AG04450 (cell line): ENCODE results near the gene SRL. TPM values are rescaled to one million over a fixed set of nuclear protein-coding genes. Genes with fewer than 3 reads are reported as not detected.
"Not testable (repeated sequence)": the region's sequence is repeated elsewhere in the genome, so short reads cannot be mapped to it uniquely, and the experiment has no call there.

Experiments
- CTCF ChIA-PET: fragments of 300-600, 350-600 bp; formaldehyde crosslinking; extraction: SDS; loops from one replicate; lab custom pipeline; 2022; ENCODE audit warnings: antibody characterized with exemption, inconsistent platforms; lab: Charles Lee
- POLR2A ChIA-PET: fragments of 350-600 bp; formaldehyde crosslinking; extraction: SDS; loops from one replicate; lab custom pipeline; 2021; ENCODE audit warnings: antibody characterized with exemption, inconsistent platforms; lab: Yijun Ruan, JAX
- DNase-seq: peaks from one replicate; pipeline ENCODE4 v3.0.0-alpha.2; 2011; ENCODE audit warnings: low read depth, low spot score
- H3K27ac ChIP-seq: one replicate; pipeline ENCODE4 v1.5.1; 2012; ENCODE audit warnings: low read depth, low read length, control low read depth
- H3K27me3 ChIP-seq: one replicate; pipeline ENCODE4 v1.6.0; 2012; ENCODE audit warnings: low read length; ENCODE audit not compliant: control insufficient read depth, insufficient read depth
- H3K4me3 ChIP-seq: 2 replicates; pipeline ENCODE4 v1.5.1; 2011; ENCODE audit warnings: mild to moderate bottlenecking, low read depth, low read length, control low read depth
- H3K9me3 ChIP-seq: 2 replicates; pipeline ENCODE4 v1.5.1; 2012; ENCODE audit warnings: low read length; ENCODE audit not compliant: control insufficient read depth, insufficient read depth
- CTCF ChIP-seq: IDR thresholded peaks from 2 replicates; pipeline ENCODE4 v1.5.1; 2011; ENCODE audit warnings: low read depth, low read length, control low read depth, inconsistent platforms
- polyA plus RNA-seq: library from polyadenylated mRNA; depleted of rRNA; stranded (reverse); fragments of >200 nt; gene quantifications from 2 replicates; pipeline ENCODE4 v1.2.3, GENCODE V29; 2011

Gene SRL
- polyA plus RNA-seq, 1 experiment = 0.05 TPM

GRCh38 chr16:4215106-4215505, 26.8 kb downstream of the SRL start:
- no peak for TF ChIP-seq CTCF
- POLR2A ChIA-PET = interaction anchor here (0.5 kb wide), 1 partner anchor 99 kb away, joined by 4 read pairs; no protein-coding TSS in a partner anchor
- DNase-seq = no peak
- Histone ChIP-seq H3K27me3 (no peaks in the 10 kb centered on the region), H3K4me3 (no peak overlapping the region), H3K27ac (no peak overlapping the region), H3K9me3 (no peaks in the 10 kb centered on the region)
- CTCF ChIA-PET = no interaction called here

- H3K27ac ChIP-seq = peak overlapping the region; percentile 47
- H3K9me3 ChIP-seq = no peaks in the 10 kb centered on the region
- ChIA-PET CTCF (interaction anchor here (1.2 kb wide), 2 partner anchors 40 to 231 kb away, joined by 4 to 8 read pairs; no protein-coding TSS in a partner anchor), POLR2A (interaction anchor here (1.2 kb wide), 1 partner anchor 39 kb away, joined by 4 read pairs; no protein-coding TSS in a partner anchor)
- TF ChIP-seq CTCF = no peak
- DNase-seq = peak; percentile 62
- no peaks in the 10 kb centered on the region for H3K27me3 ChIP-seq
- no peak overlapping the region for H3K4me3 ChIP-seq
Observed at GRCh38 chr16:4214215-4214621, 27.7 kb downstream of the SRL start.

- POLR2A ChIA-PET = interaction anchor here (1.2 kb wide), 1 partner anchor 40 kb away, joined by 4 read pairs; no protein-coding TSS in a partner anchor
- DNase-seq = no peak
- TF ChIP-seq CTCF = no peak
- no peak overlapping the region for H3K4me3 ChIP-seq
- H3K27me3 ChIP-seq = no peaks in the 10 kb centered on the region
- CTCF ChIA-PET = interaction anchor here (1.2 kb wide), 2 partner anchors 40 to 231 kb away, joined by 4 to 8 read pairs; no protein-coding TSS in a partner anchor
- H3K27ac ChIP-seq = peak overlapping the region; percentile 47
- H3K9me3 ChIP-seq = no peaks in the 10 kb centered on the region
Observed at GRCh38 chr16:4213737-4214136, 28.1 kb downstream of the SRL start.

- no peaks in the 10 kb centered on the region for H3K27me3 ChIP-seq
- CTCF ChIA-PET = no interaction called here
- H3K9me3 ChIP-seq = no peaks in the 10 kb centered on the region
- POLR2A ChIA-PET = no interaction called here
- no peak for DNase-seq
- H3K4me3 ChIP-seq = no peak overlapping the region
- no peak for TF ChIP-seq CTCF
- no peak overlapping the region for H3K27ac ChIP-seq
Observed at GRCh38 chr16:4212934-4213296, 29.0 kb downstream of the SRL start.

- POLR2A ChIA-PET = no interaction called here
- DNase-seq = no peak
Observed at GRCh38 chr16:4212211-4212933, 29.5 kb downstream of the SRL start.

GRCh38 chr16:4211445-4212210, 30.3 kb downstream of the SRL start:
- H3K27me3 ChIP-seq, DNase-seq, H3K9me3 ChIP-seq, H3K4me3 ChIP-seq, POLR2A ChIA-PET: not testable (repeated sequence)
- H3K27ac ChIP-seq = peak overlapping the region; percentile 11
- CTCF ChIA-PET = interaction anchor here (0.8 to 1.8 kb wide), 2 partner anchors 42 kb away, joined by 5 to 6 read pairs; no protein-coding TSS in a partner anchor

More at GRCh38 chr16:4212211-4212933, 29.5 kb downstream of the SRL start:
- TF ChIP-seq CTCF = no peak
- no peaks in the 10 kb centered on the region; the same call in 1 of the 2 replicates for H3K9me3 ChIP-seq
- peak overlapping the region; percentile 11 for H3K27ac ChIP-seq
- CTCF ChIA-PET = interaction anchor here (0.8 kb wide), 1 partner anchor 41 kb away, joined by 5 read pairs; no protein-coding TSS in a partner anchor
- H3K4me3 ChIP-seq = no peak overlapping the region
- no peaks in the 10 kb centered on the region for H3K27me3 ChIP-seq
